ENCODE measurements around the gene MTX3. TPM values are rescaled to one million over a fixed set of nuclear protein-coding genes. Genes with fewer than 3 reads are reported as not detected.

MTX3 gene
- total RNA-seq, 1 experiment from 2014 or later = 23.9 TPM

DNA sequence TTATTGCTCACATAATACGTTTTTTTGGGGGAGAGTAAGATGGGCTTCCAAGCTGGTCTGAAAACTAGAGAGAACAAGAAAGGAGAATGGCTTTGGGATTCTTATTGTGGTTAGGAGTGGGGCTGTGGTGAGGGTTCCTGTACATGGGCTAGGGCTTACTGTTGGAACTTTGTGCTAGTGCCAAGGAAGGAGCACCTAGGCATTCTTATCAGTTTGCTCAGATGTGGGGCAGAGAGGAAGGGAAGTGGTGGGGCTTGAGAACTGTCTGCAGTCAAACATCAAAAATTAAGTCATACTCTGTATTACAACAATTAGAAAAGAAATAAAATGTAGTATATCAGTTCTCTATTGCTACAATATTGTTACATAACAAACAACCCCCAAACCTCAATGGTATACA, 40.0 kb upstream of the MTX3 start:
- no TSS peak for BruUV-seq (replicated peaks)
- CTCF ChIA-PET = no interaction called here
- no peak overlapping the region for H3K27ac Mint-ChIP-seq (ENCODE audit: low read depth, unreplicated experiment)
- H3K27me3 Mint-ChIP-seq (ENCODE audit: insufficient read depth, unreplicated experiment) = peaks cover 47% of the 10 kb centered on the region
- no peaks in the 10 kb centered on the region for H3K9me3 Mint-ChIP-seq (ENCODE audit: unreplicated experiment)
- no peak for DNase-seq (ENCODE audit: unreplicated experiment)
- POLR2A ChIA-PET = no interaction called here
- intact Hi-C loops (cut with micrococcal nuclease) = no loop called here
- TF ChIP-seq, protein P1, sequence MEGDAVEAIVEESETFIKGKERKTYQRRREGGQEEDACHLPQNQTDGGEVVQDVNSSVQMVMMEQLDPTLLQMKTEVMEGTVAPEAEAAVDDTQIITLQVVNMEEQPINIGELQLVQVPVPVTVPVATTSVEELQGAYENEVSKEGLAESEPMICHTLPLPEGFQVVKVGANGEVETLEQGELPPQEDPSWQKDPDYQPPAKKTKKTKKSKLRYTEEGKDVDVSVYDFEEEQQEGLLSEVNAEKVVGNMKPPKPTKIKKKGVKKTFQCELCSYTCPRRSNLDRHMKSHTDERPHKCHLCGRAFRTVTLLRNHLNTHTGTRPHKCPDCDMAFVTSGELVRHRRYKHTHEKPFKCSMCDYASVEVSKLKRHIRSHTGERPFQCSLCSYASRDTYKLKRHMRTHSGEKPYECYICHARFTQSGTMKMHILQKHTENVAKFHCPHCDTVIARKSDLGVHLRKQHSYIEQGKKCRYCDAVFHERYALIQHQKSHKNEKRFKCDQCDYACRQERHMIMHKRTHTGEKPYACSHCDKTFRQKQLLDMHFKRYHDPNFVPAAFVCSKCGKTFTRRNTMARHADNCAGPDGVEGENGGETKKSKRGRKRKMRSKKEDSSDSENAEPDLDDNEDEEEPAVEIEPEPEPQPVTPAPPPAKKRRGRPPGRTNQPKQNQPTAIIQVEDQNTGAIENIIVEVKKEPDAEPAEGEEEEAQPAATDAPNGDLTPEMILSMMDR (IDR thresholded peaks at IDR 0.05; ENCODE audit: unreplicated experiment) = no peak
- H3K36me3 Mint-ChIP-seq (ENCODE audit: insufficient read depth, unreplicated experiment) = no peaks in the 10 kb centered on the region
- no peaks in the 10 kb centered on the region for H3K4me1 Mint-ChIP-seq (ENCODE audit: insufficient read depth, unreplicated experiment)
- H3K4me3 Mint-ChIP-seq (ENCODE audit: unreplicated experiment) = no peak overlapping the region

GRCh38 chr5:80026841-80027240, 35.8 kb upstream of the MTX3 start:
- TF ChIP-seq, protein P1 (IDR thresholded peaks at IDR 0.05; ENCODE audit: unreplicated experiment) = no peak
- CTCF ChIA-PET = interaction anchor here (0.7 kb wide), 1 partner anchor 56 kb away, joined by 4 read pairs; no protein-coding TSS in a partner anchor

DNA sequence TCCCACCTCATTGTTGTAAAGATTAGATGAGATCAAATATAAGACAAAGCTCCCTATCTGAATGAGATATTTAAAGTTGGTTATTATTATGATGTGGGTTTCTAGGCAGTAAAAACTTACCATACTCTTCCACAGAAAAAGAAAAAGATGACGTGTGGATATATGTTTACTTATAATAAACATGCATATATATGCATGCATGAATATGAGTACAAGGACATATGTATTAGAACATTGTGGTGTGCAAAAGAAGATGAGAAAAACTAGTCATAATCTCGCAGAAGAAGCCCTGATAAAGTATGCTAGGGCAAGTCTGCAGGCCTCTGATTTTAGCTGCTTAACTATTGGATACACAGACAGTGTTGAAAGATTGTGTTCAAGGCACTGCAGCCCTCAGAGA, 34.0 kb upstream of the MTX3 start:
- Mint-ChIP-seq H3K9me3 (ENCODE audit: unreplicated experiment) (no peaks in the 10 kb centered on the region), H3K27ac (ENCODE audit: low read depth, unreplicated experiment) (no peak overlapping the region), H3K4me3 (ENCODE audit: unreplicated experiment) (no peak overlapping the region), H3K4me1 (ENCODE audit: insufficient read depth, unreplicated experiment) (no peaks in the 10 kb centered on the region), H3K27me3 (ENCODE audit: insufficient read depth, unreplicated experiment) (peaks cover 11% of the 10 kb centered on the region), H3K36me3 (ENCODE audit: insufficient read depth, unreplicated experiment) (no peaks in the 10 kb centered on the region)
- ChIA-PET POLR2A (no interaction called here), CTCF (interaction anchor here (0.6 kb wide), 1 partner anchor 227 kb away, joined by 3 read pairs; no protein-coding TSS in a partner anchor)
- TF ChIP-seq, protein P1 (IDR thresholded peaks at IDR 0.05; ENCODE audit: unreplicated experiment) = no peak
- intact Hi-C loops (cut with micrococcal nuclease) = no loop called here
- BruUV-seq (replicated peaks) = no TSS peak
- no peak for DNase-seq (ENCODE audit: unreplicated experiment)

More at GRCh38 chr5:80026841-80027240, 35.8 kb upstream of the MTX3 start:
- Mint-ChIP-seq H3K4me1 (ENCODE audit: insufficient read depth, unreplicated experiment) (no peaks in the 10 kb centered on the region), H3K27me3 (ENCODE audit: insufficient read depth, unreplicated experiment) (peaks cover 11% of the 10 kb centered on the region), H3K36me3 (ENCODE audit: insufficient read depth, unreplicated experiment) (no peaks in the 10 kb centered on the region), H3K4me3 (ENCODE audit: unreplicated experiment) (no peak overlapping the region), H3K9me3 (ENCODE audit: unreplicated experiment) (no peaks in the 10 kb centered on the region), H3K27ac (ENCODE audit: low read depth, unreplicated experiment) (no peak overlapping the region)
- POLR2A ChIA-PET = no interaction called here
- intact Hi-C loops (cut with micrococcal nuclease) = no loop called here
- DNase-seq (ENCODE audit: unreplicated experiment) = no peak
- no TSS peak for BruUV-seq (replicated peaks)

DNA sequence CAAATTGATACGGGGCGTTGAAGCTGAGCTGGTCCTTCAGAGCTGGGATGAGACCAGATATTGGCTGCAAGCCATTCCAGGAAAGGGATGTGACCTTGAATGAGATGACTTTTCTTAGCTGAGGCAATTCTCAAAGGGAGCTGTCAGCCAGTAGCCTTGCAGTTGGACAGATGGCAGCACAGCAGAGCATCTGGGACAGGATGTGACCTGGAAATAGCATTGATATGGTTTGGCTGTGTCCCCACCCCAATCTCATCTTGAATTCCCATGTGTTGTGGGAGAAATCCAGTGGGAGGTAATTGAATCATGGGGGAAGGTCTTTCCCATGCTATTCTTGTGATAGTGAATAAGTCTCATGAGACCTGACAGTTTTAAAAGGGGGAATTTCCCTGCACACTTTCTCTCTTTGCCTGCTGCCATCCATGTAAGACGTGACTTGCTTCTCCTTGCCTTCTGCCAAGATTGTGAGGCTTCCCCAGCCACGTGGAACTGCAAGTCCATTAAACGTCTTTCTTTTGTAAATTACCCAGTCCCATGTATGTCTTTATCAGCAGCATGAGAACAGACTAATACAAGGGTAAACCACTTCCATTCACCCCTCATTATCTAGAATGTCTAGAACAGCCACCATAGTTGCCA, 19.8 kb upstream of the MTX3 start:
- no peaks in the 10 kb centered on the region for H3K27me3 Mint-ChIP-seq (ENCODE audit: insufficient read depth, unreplicated experiment)
- H3K36me3 Mint-ChIP-seq (ENCODE audit: insufficient read depth, unreplicated experiment) = no peaks in the 10 kb centered on the region
- no peaks in the 10 kb centered on the region for H3K9me3 Mint-ChIP-seq (ENCODE audit: unreplicated experiment)
- H3K4me3 Mint-ChIP-seq (ENCODE audit: unreplicated experiment) = no peak overlapping the region
- no peaks in the 10 kb centered on the region for H3K4me1 Mint-ChIP-seq (ENCODE audit: insufficient read depth, unreplicated experiment)
- DNase-seq (ENCODE audit: unreplicated experiment) = no peak
- TF ChIP-seq, protein P1 (IDR thresholded peaks at IDR 0.05; ENCODE audit: unreplicated experiment) = no peak
- ChIA-PET CTCF (interaction anchor here (1.2 kb wide), 1 partner anchor 15 kb away, joined by 3 read pairs; no protein-coding TSS in a partner anchor), POLR2A (no interaction called here)
- no peak overlapping the region for H3K27ac Mint-ChIP-seq (ENCODE audit: low read depth, unreplicated experiment)
- no TSS peak for BruUV-seq (replicated peaks)
- intact Hi-C loops (cut with micrococcal nuclease) = no loop called here

Measured in MCF 10A (cell line).